Right atrium auricular region (tissue), 2 donors: ENCODE results near the gene DOCK3. TPM values are rescaled to one million over a fixed set of nuclear protein-coding genes. Genes with fewer than 3 reads are reported as not detected.

Source experiments
- DNase-seq: peaks from one replicate; pipeline ENCODE4 v3.0.0-alpha.2; 2019; ENCODE audit warnings: low spot score
- H3K27ac ChIP-seq, 2 donors: fragments of 200-600 bp; sonication (generic); 1 replicate in 1 of 2; 2 replicates in 1 of 2; pipeline ENCODE4 v1.5.1; 2016 to 2019
- H3K27me3 ChIP-seq, 2 donors: fragments of 200-600 bp; sonication (generic); one replicate each; pipeline versions ENCODE4 v1.5.1 to v1.6.0; 2017 to 2019
- H3K36me3 ChIP-seq: fragments of 200-600 bp; sonication (generic); one replicate; pipeline ENCODE4 v1.5.1; 2016
- H3K4me1 ChIP-seq, 2 donors: fragments of 200-600 bp; sonication (generic); one replicate each; pipeline versions ENCODE4 v1.5.1 to v1.6.0; 2017 to 2019
- H3K4me3 ChIP-seq, 2 donors: fragments of 200-600 bp; sonication (generic); 1 replicate in 1 of 2; 2 replicates in 1 of 2; pipeline ENCODE4 v1.5.1; 2017 to 2019; ENCODE audit warnings: mild to moderate bottlenecking in 1 of 2, moderate library complexity in 1 of 2
- H3K9me3 ChIP-seq, 2 donors: fragments of 200-600 bp; sonication (generic); one replicate each; pipeline ENCODE4 v1.5.1; 2019
- total RNA-seq, 2 donors: library from RNA; depleted of rRNA; stranded (reverse); fragments of >200 nt; gene quantifications; one replicate each; pipeline ENCODE4 v1.1.0, GENCODE V29; 2016
- TF ChIP-seq, protein P1 (sequence below), 2 donors: fragments of 200-600 bp; sonication (generic); IDR thresholded peaks; one replicate each; pipeline ENCODE4 v1.5.1; 2019; ENCODE audit warnings: antibody characterized with exemption in 2 of 2

Gene DOCK3
- total RNA-seq, 2 donors from 2014 or later: 2.7 to 4.6 TPM

DNA sequence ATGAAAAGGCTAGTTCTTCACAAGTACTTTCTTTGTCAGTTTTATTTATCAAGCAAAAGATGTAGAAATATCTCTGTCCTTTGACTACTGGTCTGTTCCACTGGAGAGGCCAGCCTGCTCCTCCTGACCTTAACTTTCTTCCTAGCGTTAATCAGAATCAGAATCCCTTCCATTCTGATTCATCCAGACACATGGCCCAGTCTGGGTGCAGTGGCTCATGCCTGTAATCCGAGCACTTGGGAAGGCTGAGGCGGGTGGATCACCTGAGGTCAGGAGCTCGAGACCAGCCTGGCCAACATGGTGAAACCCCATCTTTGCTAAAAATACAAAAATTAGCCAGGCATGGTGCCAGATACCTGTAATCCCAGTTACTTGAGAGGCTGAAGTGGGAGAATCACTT, 678.4 kb downstream of the DOCK3 start:
- no peak for DNase-seq
- Histone ChIP-seq H3K36me3 (no peaks in the 10 kb centered on the region), H3K4me3 (no peak overlapping the region), H3K27ac (no peak overlapping the region), H3K9me3 (no peaks in the 10 kb centered on the region), H3K4me1 (no peaks in the 10 kb centered on the region), H3K27me3 (no peaks in the 10 kb centered on the region)
- TF ChIP-seq, protein P1, sequence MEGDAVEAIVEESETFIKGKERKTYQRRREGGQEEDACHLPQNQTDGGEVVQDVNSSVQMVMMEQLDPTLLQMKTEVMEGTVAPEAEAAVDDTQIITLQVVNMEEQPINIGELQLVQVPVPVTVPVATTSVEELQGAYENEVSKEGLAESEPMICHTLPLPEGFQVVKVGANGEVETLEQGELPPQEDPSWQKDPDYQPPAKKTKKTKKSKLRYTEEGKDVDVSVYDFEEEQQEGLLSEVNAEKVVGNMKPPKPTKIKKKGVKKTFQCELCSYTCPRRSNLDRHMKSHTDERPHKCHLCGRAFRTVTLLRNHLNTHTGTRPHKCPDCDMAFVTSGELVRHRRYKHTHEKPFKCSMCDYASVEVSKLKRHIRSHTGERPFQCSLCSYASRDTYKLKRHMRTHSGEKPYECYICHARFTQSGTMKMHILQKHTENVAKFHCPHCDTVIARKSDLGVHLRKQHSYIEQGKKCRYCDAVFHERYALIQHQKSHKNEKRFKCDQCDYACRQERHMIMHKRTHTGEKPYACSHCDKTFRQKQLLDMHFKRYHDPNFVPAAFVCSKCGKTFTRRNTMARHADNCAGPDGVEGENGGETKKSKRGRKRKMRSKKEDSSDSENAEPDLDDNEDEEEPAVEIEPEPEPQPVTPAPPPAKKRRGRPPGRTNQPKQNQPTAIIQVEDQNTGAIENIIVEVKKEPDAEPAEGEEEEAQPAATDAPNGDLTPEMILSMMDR (IDR thresholded peaks at IDR 0.05): no peak

GRCh38 chr3:51353691-51354090, 679.0 kb downstream of the DOCK3 start:
- Histone ChIP-seq H3K27ac (no peak overlapping the region), H3K9me3 (no peaks in the 10 kb centered on the region), H3K36me3 (no peaks in the 10 kb centered on the region), H3K4me1 (no peaks in the 10 kb centered on the region), H3K4me3 (no peak overlapping the region), H3K27me3 (no peaks in the 10 kb centered on the region)
- TF ChIP-seq, protein P1 (IDR thresholded peaks at IDR 0.05): no peak
- no peak for DNase-seq

DNA sequence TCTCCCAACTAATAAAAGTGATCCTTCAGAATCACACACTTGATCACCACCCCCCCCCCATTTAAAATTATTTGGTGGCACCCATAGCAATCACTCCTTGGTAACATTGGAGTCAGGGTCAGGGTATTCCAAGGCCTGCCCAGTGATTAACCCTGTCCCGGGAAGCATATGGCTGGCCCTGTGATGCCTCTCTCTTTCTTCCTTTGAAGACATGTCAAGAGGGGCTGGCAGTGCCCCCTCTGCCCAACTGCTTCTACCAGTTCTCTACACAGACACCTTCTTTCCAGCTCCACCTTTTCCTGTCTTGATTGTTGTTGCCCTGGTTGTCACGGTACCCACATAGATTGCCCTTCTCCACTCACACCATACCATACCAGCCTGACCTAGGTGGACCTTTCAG, 679.4 kb downstream of the DOCK3 start:
- H3K27me3 ChIP-seq: no peaks in the 10 kb centered on the region
- no peaks in the 10 kb centered on the region for H3K9me3 ChIP-seq
- no peak overlapping the region for H3K4me3 ChIP-seq
- TF ChIP-seq, protein P1 (IDR thresholded peaks at IDR 0.05): no peak
- H3K4me1 ChIP-seq: no peaks in the 10 kb centered on the region
- no peak overlapping the region for H3K27ac ChIP-seq
- no peak for DNase-seq
- H3K36me3 ChIP-seq: no peaks in the 10 kb centered on the region

GRCh38 chr3:51354731-51355615, 680.2 kb downstream of the DOCK3 start:
- H3K4me1 ChIP-seq: no peaks in the 10 kb centered on the region
- H3K4me3 ChIP-seq: no peak overlapping the region
- no peak for DNase-seq
- no peaks in the 10 kb centered on the region for H3K36me3 ChIP-seq
- no peaks in the 10 kb centered on the region for H3K27me3 ChIP-seq
- H3K9me3 ChIP-seq: no peaks in the 10 kb centered on the region
- TF ChIP-seq, protein P1 (IDR thresholded peaks at IDR 0.05): no peak
- no peak overlapping the region for H3K27ac ChIP-seq

DNA sequence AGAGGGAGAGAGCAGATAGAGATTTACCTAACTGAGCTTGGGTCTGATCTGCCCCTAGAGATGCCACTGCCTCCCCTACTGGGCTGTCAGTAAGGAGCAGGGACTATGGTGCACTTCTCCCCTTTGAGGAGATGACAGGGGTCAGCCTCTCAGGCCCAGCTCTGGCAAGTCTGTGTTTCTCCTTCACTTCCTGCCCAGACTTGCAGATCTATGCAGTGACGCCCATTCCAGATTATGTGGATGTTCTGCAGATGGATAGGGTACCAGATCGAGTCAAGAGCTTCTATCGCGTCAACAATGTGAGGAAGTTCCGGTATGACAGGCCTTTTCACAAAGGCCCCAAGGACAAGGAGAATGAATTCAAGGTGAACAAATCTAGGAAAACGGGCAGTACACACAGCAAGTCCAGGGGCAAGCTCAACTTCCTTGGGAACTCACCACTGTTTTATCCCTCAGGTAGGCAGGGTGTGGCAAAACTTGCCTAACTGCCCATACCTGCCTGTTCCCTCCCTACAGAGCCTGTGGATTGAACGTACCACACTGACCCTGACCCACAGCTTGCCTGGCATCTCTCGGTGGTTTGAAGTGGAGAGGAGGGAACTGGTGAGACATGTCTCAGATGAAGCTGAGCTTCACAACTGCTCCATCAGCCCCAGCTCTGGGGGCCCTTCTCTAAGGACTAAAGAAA, 681.3 kb downstream of the DOCK3 start:
- no peak for DNase-seq
- no peaks in the 10 kb centered on the region for H3K4me1 ChIP-seq
- H3K9me3 ChIP-seq: no peaks in the 10 kb centered on the region
- H3K4me3 ChIP-seq: no peak overlapping the region
- TF ChIP-seq, protein P1 (IDR thresholded peaks at IDR 0.05): no peak
- H3K36me3 ChIP-seq: no peaks in the 10 kb centered on the region
- H3K27ac ChIP-seq: no peak overlapping the region
- no peaks in the 10 kb centered on the region for H3K27me3 ChIP-seq
